Tibial nerve (tissue), 4 donors: ENCODE data around the gene PHLDA2.

Experiments used
- EP300 ChIP-seq, 2 donors: sonication (generic); formaldehyde crosslinking; IDR thresholded peaks; one replicate each; pipeline ENCODE4 v1.6.1; 2017; ENCODE audit warnings: antibody characterized with exemption in 2 of 2, mild to moderate bottlenecking in 1 of 2
- POLR2A ChIP-seq, 2 donors: fragments of 450-650 bp; IDR thresholded peaks; one replicate each; pipeline ENCODE4 v1.6.1; 2017; ENCODE audit warnings: antibody characterized with exemption in 2 of 2, mild to moderate bottlenecking in 2 of 2, moderate library complexity in 2 of 2
- TF ChIP-seq, protein P1 (sequence below), 5 experiments: fragments of 200-600 bp in 3 of 5; fragments of 450-650 bp in 2 of 5; sonication (generic) in 3 of 5; IDR thresholded peaks; one replicate each; pipeline ENCODE4 v1.5.1; 2016 to 2019; ENCODE audit warnings: antibody characterized with exemption in 5 of 5, mild to moderate bottlenecking in 3 of 5, moderate library complexity in 2 of 5

DNA sequence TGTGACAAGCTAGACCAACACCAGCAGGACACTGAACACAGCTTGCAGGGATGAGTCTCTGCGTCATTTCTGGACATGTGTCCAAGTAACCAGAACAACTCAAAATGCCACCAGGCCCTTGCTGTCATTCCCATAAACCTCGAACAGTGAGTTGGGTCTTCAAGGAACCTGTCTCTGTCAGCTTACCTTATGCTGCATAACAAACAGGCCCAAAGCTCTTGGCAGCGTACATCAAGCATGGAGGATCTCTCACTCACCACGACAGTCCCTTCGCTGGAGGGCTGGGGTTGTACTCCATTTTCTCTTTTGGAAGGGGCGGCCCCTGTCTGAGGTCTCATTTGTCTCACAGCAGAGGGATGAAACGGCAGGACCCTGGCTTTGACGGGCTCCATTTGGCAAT, 50.4 kb downstream of the PHLDA2 start:
- TF ChIP-seq, protein P1, sequence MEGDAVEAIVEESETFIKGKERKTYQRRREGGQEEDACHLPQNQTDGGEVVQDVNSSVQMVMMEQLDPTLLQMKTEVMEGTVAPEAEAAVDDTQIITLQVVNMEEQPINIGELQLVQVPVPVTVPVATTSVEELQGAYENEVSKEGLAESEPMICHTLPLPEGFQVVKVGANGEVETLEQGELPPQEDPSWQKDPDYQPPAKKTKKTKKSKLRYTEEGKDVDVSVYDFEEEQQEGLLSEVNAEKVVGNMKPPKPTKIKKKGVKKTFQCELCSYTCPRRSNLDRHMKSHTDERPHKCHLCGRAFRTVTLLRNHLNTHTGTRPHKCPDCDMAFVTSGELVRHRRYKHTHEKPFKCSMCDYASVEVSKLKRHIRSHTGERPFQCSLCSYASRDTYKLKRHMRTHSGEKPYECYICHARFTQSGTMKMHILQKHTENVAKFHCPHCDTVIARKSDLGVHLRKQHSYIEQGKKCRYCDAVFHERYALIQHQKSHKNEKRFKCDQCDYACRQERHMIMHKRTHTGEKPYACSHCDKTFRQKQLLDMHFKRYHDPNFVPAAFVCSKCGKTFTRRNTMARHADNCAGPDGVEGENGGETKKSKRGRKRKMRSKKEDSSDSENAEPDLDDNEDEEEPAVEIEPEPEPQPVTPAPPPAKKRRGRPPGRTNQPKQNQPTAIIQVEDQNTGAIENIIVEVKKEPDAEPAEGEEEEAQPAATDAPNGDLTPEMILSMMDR (IDR thresholded peaks at IDR 0.05): no peak
- TF ChIP-seq POLR2A (IDR thresholded peaks at IDR 0.05) (no peak), EP300 (IDR thresholded peaks at IDR 0.05) (no peak)
